ENCODE results near the gene NT5DC2.

Gene NT5DC2

GRCh38 chr3:52509753-52510328 lies 23.8 kb downstream of the NT5DC2 start:
- DNase-seq (ENCODE audit: low read depth) = no peak

GRCh38 chr3:52507359-52507758 lies 26.3 kb downstream of the NT5DC2 start:
- no peak for DNase-seq (ENCODE audit: low read depth)

- no peak for DNase-seq (ENCODE audit: low read depth)
Measured at GRCh38 chr3:52506266-52506966, 27.2 kb downstream of the NT5DC2 start.

- DNase-seq (ENCODE audit: low read depth) = no peak
Measured at GRCh38 chr3:52504977-52505376, 28.7 kb downstream of the NT5DC2 start.

GRCh38 chr3:52503788-52504424 lies 29.8 kb downstream of the NT5DC2 start:
- no peak for DNase-seq (ENCODE audit: low read depth)

GRCh38 chr3:52502808-52503350 lies 30.8 kb downstream of the NT5DC2 start:
- no peak for DNase-seq (ENCODE audit: low read depth)

- DNase-seq (ENCODE audit: low read depth) = no peak
Measured at GRCh38 chr3:52502001-52502400, 31.7 kb downstream of the NT5DC2 start.

- DNase-seq (ENCODE audit: low read depth) = no peak
Measured at GRCh38 chr3:52501046-52501445, 32.6 kb downstream of the NT5DC2 start.

- no peak for DNase-seq (ENCODE audit: low read depth)
Measured at GRCh38 chr3:52498137-52499054, 35.3 kb downstream of the NT5DC2 start.

- DNase-seq (ENCODE audit: low read depth) = no peak
Measured at GRCh38 chr3:52495777-52496602, 37.7 kb downstream of the NT5DC2 start.

- no peak for DNase-seq (ENCODE audit: low read depth)
Measured at GRCh38 chr3:52494886-52495495, 38.7 kb downstream of the NT5DC2 start, which contains the start of gene STAB1. Gene STAB1 (plus strand): TSS chr3:52495338. CDS start chr3:52495414, 76 bp downstream.

GRCh38 chr3:52494445-52494844 lies 39.2 kb downstream of the NT5DC2 start:
- DNase-seq (ENCODE audit: low read depth) = no peak

- no peak for DNase-seq (ENCODE audit: low read depth)
Measured at GRCh38 chr3:52493232-52494017, 40.2 kb downstream of the NT5DC2 start.

GRCh38 chr3:52492059-52492458 lies 41.6 kb downstream of the NT5DC2 start:
- no peak for DNase-seq (ENCODE audit: low read depth)

GRCh38 chr3:52490939-52491526 lies 42.6 kb downstream of the NT5DC2 start:
- DNase-seq (ENCODE audit: low read depth) = no peak

- no peak for DNase-seq (ENCODE audit: low read depth)
Measured at GRCh38 chr3:52490035-52490938, 43.4 kb downstream of the NT5DC2 start.

- DNase-seq (ENCODE audit: low read depth) = no peak
Measured at GRCh38 chr3:52489453-52489852, 44.2 kb downstream of the NT5DC2 start.

GRCh38 chr3:52488746-52489145 lies 44.9 kb downstream of the NT5DC2 start:
- DNase-seq (ENCODE audit: low read depth) = no peak
